GM21515 (cell line): ENCODE measurements around the gene NCOA7.
"Not testable (repeated sequence)": the region's sequence is repeated elsewhere in the genome, so short reads cannot be mapped to it uniquely, and the experiment has no call there.

Experiments
- ATAC-seq: cut with Tn5 transposase; IDR thresholded peaks from one replicate; pipeline ENCODE4 v1.9.1; 2021; ENCODE audit not compliant: unreplicated experiment

NCOA7 gene

GRCh38 chr6:125835221-125835744 is 44.5 kb downstream of the NCOA7 start:
- no peak for ATAC-seq

- no peak for ATAC-seq
These were observed 45.7 kb downstream of the NCOA7 start for GRCh38 chr6:125836466-125836865.

- no peak for ATAC-seq
These were observed 48.7 kb downstream of the NCOA7 start for GRCh38 chr6:125839471-125839870.

GRCh38 chr6:125839879-125840278 is 49.1 kb downstream of the NCOA7 start:
- no peak for ATAC-seq

- no peak for ATAC-seq
These were observed 50.8 kb downstream of the NCOA7 start for GRCh38 chr6:125841356-125842090.

GRCh38 chr6:125842091-125842626 is 51.4 kb downstream of the NCOA7 start:
- no peak for ATAC-seq

GRCh38 chr6:125843593-125843992 is 52.8 kb downstream of the NCOA7 start:
- no peak for ATAC-seq

- no peak for ATAC-seq
These were observed 54.2 kb downstream of the NCOA7 start for GRCh38 chr6:125844989-125845388.

- no peak for ATAC-seq
These were observed 55.7 kb downstream of the NCOA7 start for GRCh38 chr6:125846292-125847024.

GRCh38 chr6:125848286-125848685 is 57.5 kb downstream of the NCOA7 start:
- not testable (repeated sequence) for ATAC-seq

- ATAC-seq, result no peak
These were observed 59.6 kb downstream of the NCOA7 start for GRCh38 chr6:125850361-125850760.

- no peak for ATAC-seq
These were observed 61.8 kb downstream of the NCOA7 start for GRCh38 chr6:125852587-125852986.

- ATAC-seq, result no peak
These were observed 62.4 kb downstream of the NCOA7 start for GRCh38 chr6:125853168-125853567.

GRCh38 chr6:125853756-125854155 is 63.0 kb downstream of the NCOA7 start:
- no peak for ATAC-seq

- no peak for ATAC-seq
These were observed 63.6 kb downstream of the NCOA7 start for GRCh38 chr6:125854355-125854754.

GRCh38 chr6:125855783-125856182 is 65.0 kb downstream of the NCOA7 start:
- ATAC-seq, result no peak

- no peak for ATAC-seq
These were observed 67.1 kb downstream of the NCOA7 start for GRCh38 chr6:125857846-125858245.

- peak; percentile 86 for ATAC-seq
These were observed 67.9 kb downstream of the NCOA7 start for GRCh38 chr6:125858427-125859320.

GRCh38 chr6:125859727-125860126 is 69.0 kb downstream of the NCOA7 start:
- no peak for ATAC-seq

- no peak for ATAC-seq
These were observed 72.3 kb downstream of the NCOA7 start for GRCh38 chr6:125863023-125863422.

- no peak for ATAC-seq
These were observed 74.3 kb downstream of the NCOA7 start for GRCh38 chr6:125865015-125865414.
